NCI-H2227 treated with DMSO at 0.1 percent for 48 hours (cell line): ENCODE data around the gene UBTD2.

Experiments used
- DNase-seq: peaks from one replicate; lab custom pipeline; 2025; lab: John Stamatoyannopoulos, UW

Gene UBTD2

DNA sequence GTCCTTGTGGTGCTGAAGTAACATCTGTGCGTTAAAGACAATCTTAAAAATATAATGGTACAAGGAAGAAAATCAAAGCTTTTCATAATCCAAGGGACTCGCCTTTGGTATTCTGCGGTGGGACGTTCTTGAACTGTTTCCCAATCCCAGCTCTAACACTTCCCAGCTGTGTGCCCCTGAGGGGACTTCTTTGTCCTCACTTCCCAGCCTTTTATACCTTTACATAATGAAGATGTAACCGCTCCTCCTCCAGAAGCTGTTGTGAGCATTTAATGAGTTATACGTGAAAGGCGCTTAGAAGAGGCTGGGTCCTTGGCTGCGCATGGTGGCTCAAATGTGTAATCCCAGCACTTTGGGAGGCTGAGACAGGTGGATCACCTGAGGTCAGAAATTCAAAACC lies 112.4 kb downstream of the UBTD2 start:
- DNase-seq: no peak

- no peak for DNase-seq
Measured at GRCh38 chr5:172170251-172170701, 113.3 kb downstream of the UBTD2 start.

DNA sequence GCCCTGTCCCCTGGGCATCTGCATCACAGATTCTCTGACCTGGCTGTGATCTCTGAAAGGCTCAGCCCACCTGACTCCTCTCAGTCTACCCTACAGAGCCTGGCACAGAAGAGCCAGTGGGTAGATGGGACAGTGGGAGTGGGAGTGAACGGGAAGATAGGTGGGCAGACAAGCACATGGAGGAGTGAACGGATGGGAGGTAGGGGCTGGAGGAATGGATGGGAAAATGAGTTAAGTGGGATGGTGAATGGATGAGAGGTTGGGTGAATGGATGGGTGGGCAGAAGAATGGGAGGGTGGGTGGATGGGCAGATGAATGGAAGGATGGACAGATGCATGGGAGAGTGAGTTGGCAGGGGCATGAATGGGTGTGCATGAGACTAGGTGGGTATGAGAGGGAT lies 114.3 kb downstream of the UBTD2 start:
- DNase-seq: no peak

- no peak for DNase-seq
Measured at GRCh38 chr5:172168311-172168710, 115.3 kb downstream of the UBTD2 start.

DNA sequence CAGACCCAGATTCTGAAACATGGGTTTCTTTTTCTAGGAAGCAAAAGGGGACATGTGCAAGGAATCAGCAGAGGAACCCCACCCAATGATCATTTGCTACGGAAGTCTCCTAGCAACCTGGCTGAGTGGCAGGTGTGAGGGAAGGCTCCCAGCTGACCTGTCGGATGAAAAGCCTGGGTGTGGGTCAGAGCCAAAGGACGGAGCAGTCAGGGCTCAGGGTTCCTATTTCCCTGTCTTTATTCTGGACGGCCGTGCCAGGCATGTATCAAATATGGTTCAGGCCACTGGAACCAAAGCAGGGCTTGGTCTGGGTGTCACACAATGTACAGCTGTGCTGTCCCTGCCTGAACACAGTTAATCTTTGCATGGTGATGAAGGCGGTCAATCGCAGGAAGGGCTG lies 115.7 kb downstream of the UBTD2 start:
- DNase-seq: no peak

- no peak for DNase-seq
Measured at GRCh38 chr5:172166030-172166826, 117.3 kb downstream of the UBTD2 start.

DNA sequence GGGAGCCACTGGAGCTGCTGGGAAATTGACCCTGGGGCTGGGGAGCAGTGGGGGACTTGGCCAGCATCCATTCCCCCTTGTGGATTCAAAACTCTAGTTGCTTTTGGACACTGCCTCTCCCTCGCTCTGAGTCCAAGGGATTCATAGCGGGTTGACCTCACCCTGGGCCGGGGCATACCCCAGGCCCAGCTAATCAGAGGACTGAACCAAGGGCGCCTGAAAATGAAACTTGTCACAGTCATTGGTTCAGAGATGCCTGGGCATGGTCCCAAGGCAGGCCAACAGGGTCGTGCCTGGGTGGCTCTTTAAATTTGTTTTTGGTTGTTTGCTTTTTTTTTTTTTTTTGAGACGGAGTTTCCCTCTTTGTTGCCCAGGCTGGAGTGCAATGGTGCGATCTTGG lies 118.1 kb downstream of the UBTD2 start:
- no peak for DNase-seq

GRCh38 chr5:172164769-172165212 lies 118.8 kb downstream of the UBTD2 start:
- no peak for DNase-seq

GRCh38 chr5:172163346-172163745 lies 120.2 kb downstream of the UBTD2 start:
- no peak for DNase-seq

DNA sequence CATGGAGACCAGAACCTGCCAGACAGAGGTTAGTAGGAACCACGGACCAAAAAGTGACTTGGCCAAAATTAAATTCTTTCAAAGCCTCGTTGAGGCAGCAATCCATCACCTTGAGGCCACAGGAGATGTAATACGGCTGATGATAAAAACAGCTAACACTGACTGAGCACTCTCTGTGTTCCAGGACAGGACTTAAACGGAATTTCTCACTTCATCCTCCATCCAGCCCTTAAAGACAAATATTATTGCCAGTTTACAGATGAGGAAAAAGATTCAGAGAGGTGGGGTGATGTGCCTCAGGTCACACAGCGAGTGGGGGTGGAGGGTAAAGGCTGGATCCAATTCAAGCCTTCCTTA lies 120.6 kb downstream of the UBTD2 start:
- DNase-seq: no peak

GRCh38 chr5:172162323-172162986 lies 121.1 kb downstream of the UBTD2 start:
- no peak for DNase-seq

- DNase-seq: no peak
Measured at GRCh38 chr5:172160506-172160905, 123.1 kb downstream of the UBTD2 start.
